Astrocyte (in vitro differentiated cells and primary cell): ENCODE data around the gene CLDN18. TPM values are rescaled to one million over a fixed set of nuclear protein-coding genes. Genes with fewer than 3 reads are reported as not detected.

Source experiments
- DNase-seq: peaks from one replicate; pipeline ENCODE4 v3.0.0-alpha.2; 2010; ENCODE audit warnings: low read depth
- FAIRE-seq: peaks from 2 replicates; lab custom pipeline; 2011; peaks lifted over from hg19 to GRCh38; lab: Jason Lieb, UNC
- H2AFZ ChIP-seq: 2 replicates; pipeline ENCODE4 v1.6.0; 2012; ENCODE audit warnings: low read depth, low read length, inconsistent platforms
- H3K27ac ChIP-seq: 2 replicates; pipeline ENCODE4 v1.5.1; 2011; ENCODE audit warnings: low read depth, low read length, inconsistent platforms
- H3K27me3 ChIP-seq: 2 replicates; pipeline ENCODE4 v1.6.0; 2011; ENCODE audit warnings: low read length, inconsistent platforms; ENCODE audit not compliant: insufficient read depth
- H3K36me3 ChIP-seq: 2 replicates; pipeline ENCODE4 v1.5.1; 2011; ENCODE audit warnings: low read length, inconsistent platforms; ENCODE audit not compliant: insufficient read depth
- H3K4me1 ChIP-seq: 2 replicates; pipeline ENCODE4 v1.5.1; 2011; ENCODE audit warnings: low read length, inconsistent platforms; ENCODE audit not compliant: insufficient read depth
- H3K4me2 ChIP-seq: 2 replicates; pipeline ENCODE4 v1.6.0; 2012; ENCODE audit warnings: low read length, inconsistent platforms
- H3K4me3 ChIP-seq: 2 replicates; pipeline ENCODE4 v1.5.1; 2011; ENCODE audit warnings: low read depth, mild to moderate bottlenecking, low read length, inconsistent platforms; ENCODE audit not compliant: insufficient read depth
- H3K79me2 ChIP-seq: 2 replicates; pipeline ENCODE4 v1.6.0; 2012; ENCODE audit warnings: mild to moderate bottlenecking, low read length, inconsistent platforms; ENCODE audit not compliant: insufficient read depth
- H3K9ac ChIP-seq: 2 replicates; pipeline ENCODE4 v1.6.0; 2012; ENCODE audit warnings: mild to moderate bottlenecking, low read length, inconsistent platforms
- H3K9me3 ChIP-seq: 2 replicates; pipeline ENCODE4 v1.5.1; 2012; ENCODE audit warnings: low read depth, mild to moderate bottlenecking, low read length, inconsistent platforms; ENCODE audit not compliant: insufficient read depth
- H4K20me1 ChIP-seq: 2 replicates; pipeline ENCODE4 v1.6.0; 2012; ENCODE audit warnings: low read length, inconsistent platforms; ENCODE audit not compliant: insufficient read depth
- H3K27ac Mint-ChIP-seq: one replicate; pipeline ENCODE4 v1.8.0; 2021; ENCODE audit warnings: mild to moderate bottlenecking, mixed read lengths; ENCODE audit not compliant: unreplicated experiment
- H3K27me3 Mint-ChIP-seq: one replicate; pipeline ENCODE4 v1.8.0; 2021; ENCODE audit warnings: low read depth, mixed read lengths; ENCODE audit not compliant: unreplicated experiment
- H3K36me3 Mint-ChIP-seq: one replicate; pipeline ENCODE4 v1.8.0; 2021; ENCODE audit warnings: low read depth, mixed read lengths; ENCODE audit not compliant: unreplicated experiment
- H3K4me1 Mint-ChIP-seq: one replicate; pipeline ENCODE4 v1.8.0; 2021; ENCODE audit warnings: low read depth, mixed read lengths; ENCODE audit not compliant: unreplicated experiment
- H3K4me3 Mint-ChIP-seq: one replicate; pipeline ENCODE4 v1.8.0; 2021; ENCODE audit warnings: mild to moderate bottlenecking, moderate library complexity, mixed read lengths; ENCODE audit not compliant: unreplicated experiment
- H3K9me3 Mint-ChIP-seq: one replicate; pipeline ENCODE4 v1.8.0; 2021; ENCODE audit warnings: mild to moderate bottlenecking, mixed read lengths; ENCODE audit not compliant: unreplicated experiment
- EZH2 ChIP-seq: IDR thresholded peaks from 2 replicates; pipeline ENCODE4 v1.6.1; 2012; ENCODE audit warnings: mild to moderate bottlenecking, low read length, inconsistent platforms; ENCODE audit not compliant: insufficient read depth
- total RNA-seq: library from RNA; stranded (reverse); gene quantifications from 2 replicates; pipeline ENCODE4 v1.2.1, GENCODE V29; 2021
- TF ChIP-seq, protein P1 (sequence below): IDR thresholded peaks from 2 replicates; pipeline ENCODE4 v1.5.1; 2011; ENCODE audit warnings: low read depth, mild to moderate bottlenecking, inconsistent platforms, low read length, moderate library complexity; ENCODE audit not compliant: insufficient read depth

CLDN18 gene
- total RNA-seq, 1 donor from 2014 or later: not detected

DNA sequence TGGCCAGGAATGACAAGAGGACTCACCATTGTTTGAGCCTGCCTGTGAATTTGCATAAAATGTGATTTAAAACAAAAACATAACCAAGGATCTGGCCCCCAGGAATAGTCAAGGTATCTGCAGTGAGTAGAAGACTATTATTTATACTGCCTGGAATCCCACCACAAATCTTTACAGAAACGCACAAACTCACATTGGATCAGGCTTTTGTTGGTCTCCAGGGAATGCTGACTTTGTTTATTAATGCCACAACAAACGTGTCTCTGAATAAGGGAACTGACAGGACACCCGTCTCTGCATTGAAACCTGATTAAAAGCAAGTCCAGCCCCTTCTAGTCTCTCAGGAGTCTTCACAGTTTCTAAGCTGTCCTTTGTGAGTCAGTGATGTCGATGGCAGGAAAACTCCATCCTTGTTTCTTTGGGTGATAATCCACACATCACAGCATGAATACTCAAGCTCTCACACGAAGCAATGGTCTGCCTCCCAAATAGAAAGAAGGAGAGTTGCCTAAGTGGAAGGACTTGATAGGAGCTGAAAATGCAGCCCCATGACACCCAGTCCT is 37.7 kb downstream of the CLDN18 start:
- TF ChIP-seq, protein P1, sequence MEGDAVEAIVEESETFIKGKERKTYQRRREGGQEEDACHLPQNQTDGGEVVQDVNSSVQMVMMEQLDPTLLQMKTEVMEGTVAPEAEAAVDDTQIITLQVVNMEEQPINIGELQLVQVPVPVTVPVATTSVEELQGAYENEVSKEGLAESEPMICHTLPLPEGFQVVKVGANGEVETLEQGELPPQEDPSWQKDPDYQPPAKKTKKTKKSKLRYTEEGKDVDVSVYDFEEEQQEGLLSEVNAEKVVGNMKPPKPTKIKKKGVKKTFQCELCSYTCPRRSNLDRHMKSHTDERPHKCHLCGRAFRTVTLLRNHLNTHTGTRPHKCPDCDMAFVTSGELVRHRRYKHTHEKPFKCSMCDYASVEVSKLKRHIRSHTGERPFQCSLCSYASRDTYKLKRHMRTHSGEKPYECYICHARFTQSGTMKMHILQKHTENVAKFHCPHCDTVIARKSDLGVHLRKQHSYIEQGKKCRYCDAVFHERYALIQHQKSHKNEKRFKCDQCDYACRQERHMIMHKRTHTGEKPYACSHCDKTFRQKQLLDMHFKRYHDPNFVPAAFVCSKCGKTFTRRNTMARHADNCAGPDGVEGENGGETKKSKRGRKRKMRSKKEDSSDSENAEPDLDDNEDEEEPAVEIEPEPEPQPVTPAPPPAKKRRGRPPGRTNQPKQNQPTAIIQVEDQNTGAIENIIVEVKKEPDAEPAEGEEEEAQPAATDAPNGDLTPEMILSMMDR: no peak
- no peak for TF ChIP-seq EZH2
- Histone ChIP-seq H2AFZ (no peak overlapping the region), H3K4me3 (no peak overlapping the region), H3K27me3 (no peaks in the 10 kb centered on the region), H3K36me3 (no peaks in the 10 kb centered on the region), H3K4me1 (peaks cover 26% of the 10 kb centered on the region), H3K9me3 (no peaks in the 10 kb centered on the region), H3K9ac (no peak overlapping the region), H3K79me2 (no peaks in the 10 kb centered on the region), H3K4me2 (no peak overlapping the region), H4K20me1 (no peaks in the 10 kb centered on the region), H3K27ac (no peak overlapping the region)
- H3K4me1 Mint-ChIP-seq: peaks cover 18% of the 10 kb centered on the region
- DNase-seq: no peak
- no peak overlapping the region for H3K4me3 Mint-ChIP-seq
- no peaks in the 10 kb centered on the region for H3K27me3 Mint-ChIP-seq
- peaks cover 22% of the 10 kb centered on the region for H3K36me3 Mint-ChIP-seq
- no peaks in the 10 kb centered on the region for H3K9me3 Mint-ChIP-seq
- no peak for FAIRE-seq
- no peak overlapping the region for H3K27ac Mint-ChIP-seq

DNA sequence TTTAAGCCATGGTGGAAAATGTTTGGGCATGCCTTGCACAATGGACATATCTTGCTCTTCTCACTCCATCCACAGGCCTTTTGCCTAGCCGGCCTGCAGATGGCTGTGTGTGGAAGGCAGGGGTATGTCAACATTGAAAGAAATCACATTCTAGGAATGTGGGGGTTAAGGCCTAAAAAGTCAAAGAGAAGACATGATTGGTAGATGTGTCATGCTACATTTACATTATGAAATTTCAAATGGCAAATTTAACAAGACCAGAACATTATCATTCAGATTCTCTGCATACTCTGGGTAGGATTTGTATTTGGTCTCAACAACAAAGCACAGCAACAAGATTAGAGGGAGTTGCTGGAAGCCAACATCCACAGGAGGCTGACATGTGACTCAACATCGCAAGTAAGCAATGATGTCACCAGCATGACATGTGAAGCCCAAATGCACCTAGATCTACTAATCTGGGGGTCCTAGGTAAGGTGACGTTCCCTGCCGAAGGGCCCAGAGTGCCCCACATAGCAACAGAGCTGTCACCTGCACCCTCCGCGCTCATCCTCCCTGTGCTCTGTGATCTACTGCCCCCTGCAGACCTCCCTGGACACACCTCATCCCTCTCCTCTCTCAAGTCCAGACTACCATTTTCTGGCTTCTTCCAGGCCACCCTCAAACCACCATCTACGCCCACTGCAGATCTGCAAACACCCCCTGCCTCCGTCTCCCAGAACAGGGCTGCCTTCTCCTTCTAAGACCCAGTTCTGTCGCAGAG is 39.4 kb downstream of the CLDN18 start:
- H3K27me3 Mint-ChIP-seq: no peaks in the 10 kb centered on the region
- Histone ChIP-seq H3K9ac (peak overlapping the region; percentile 36), H3K4me2 (peak overlapping the region; percentile 45), H3K9me3 (no peaks in the 10 kb centered on the region), H3K27me3 (no peaks in the 10 kb centered on the region), H3K79me2 (no peaks in the 10 kb centered on the region), H4K20me1 (no peaks in the 10 kb centered on the region), H3K36me3 (no peaks in the 10 kb centered on the region), H2AFZ (no peak overlapping the region), H3K4me3 (no peak overlapping the region), H3K27ac (peak overlapping the region; percentile 79), H3K4me1 (peaks cover 12% of the 10 kb centered on the region)
- H3K9me3 Mint-ChIP-seq: no peaks in the 10 kb centered on the region
- H3K36me3 Mint-ChIP-seq: peaks cover 22% of the 10 kb centered on the region
- no peak overlapping the region for H3K4me3 Mint-ChIP-seq
- DNase-seq (peak; percentile 69), FAIRE-seq (no peak)
- peaks cover 4% of the 10 kb centered on the region for H3K4me1 Mint-ChIP-seq
- TF ChIP-seq, protein P1: no peak
- no peak for TF ChIP-seq EZH2
- H3K27ac Mint-ChIP-seq: no peak overlapping the region
